K562 (cell line): ENCODE results near the gene PPP1R14D. TPM values are rescaled to one million over a fixed set of nuclear protein-coding genes. Genes with fewer than 3 reads are reported as not detected.

Source experiments
- BCL6 ChIP-seq: fragments of 250-450 bp; sonication (Bioruptor Pico); IDR thresholded peaks from 2 replicates; pipeline ENCODE4 v1.4.0; 2020
- BHLHE40 ChIP-seq: IDR thresholded peaks from 2 replicates; pipeline ENCODE4 v1.6.1; 2011; ENCODE audit warnings: low read length, improper control_type of control experiment
- CCAR2 ChIP-seq: fragments of 200-400 bp; formaldehyde crosslinking; IDR thresholded peaks from 2 replicates; pipeline ENCODE4 v1.6.1; 2017; ENCODE audit warnings: mild to moderate bottlenecking, low read depth, low read length
- DEAF1 ChIP-seq: fragments of 450-650 bp; formaldehyde crosslinking; IDR thresholded peaks from 2 replicates; pipeline ENCODE4 v1.4.0; 2020; ENCODE audit warnings: mild to moderate bottlenecking, moderate library complexity
- GMEB1 ChIP-seq: fragments of 250-450 bp; sonication (Bioruptor Pico); IDR thresholded peaks from 2 replicates; pipeline ENCODE4 v1.4.0; 2020; ENCODE audit warnings: mild to moderate bottlenecking
- JUND ChIP-seq, 2 experiments: IDR thresholded peaks; 2 replicates in 1 of 2; 3 replicates in 1 of 2; pipeline ENCODE4 v1.6.1; 2011; ENCODE audit warnings: borderline replicate concordance in 2 of 2, low read depth in 2 of 2, low read length in 2 of 2, improper control_type of control experiment in 1 of 2, missing biosample characterization in 1 of 2, missing genetic modification characterization in 1 of 2, missing genetic modification reagents in 1 of 2
- NFRKB ChIP-seq: fragments of 450-650 bp; IDR thresholded peaks from 2 replicates; pipeline ENCODE4 v1.6.1; 2016; ENCODE audit warnings: low read depth
- SIRT6 ChIP-seq: IDR thresholded peaks from one replicate; pipeline ENCODE4 v1.6.1; 2012; ENCODE audit warnings: low read depth, mild to moderate bottlenecking, control low read depth, inconsistent platforms, low read length, moderate library complexity
- TEAD4 ChIP-seq, 2 experiments: sonication (generic) in 1 of 2; formaldehyde crosslinking in 1 of 2; IDR thresholded peaks; 2 replicates each; pipeline versions ENCODE4 v1.6.1 to v1.8.0; 2012 to 2022; ENCODE audit warnings: borderline replicate concordance in 1 of 2, inconsistent platforms in 1 of 2, low read length in 1 of 2, mild to moderate bottlenecking in 1 of 2, missing genetic modification reagents in 1 of 2
- TRIM24 ChIP-seq, 2 experiments: fragments of 450-650 bp; IDR thresholded peaks; 2 replicates each; pipeline ENCODE4 v1.6.1; 2016
- ZNF239 ChIP-seq: fragments of 250-450 bp; sonication (Bioruptor Pico); IDR thresholded peaks from 2 replicates; pipeline ENCODE4 v1.4.0; 2020; ENCODE audit warnings: mild to moderate bottlenecking
- ZNF445 ChIP-seq: fragments of 250-450 bp; sonication (Bioruptor Pico); IDR thresholded peaks from 2 replicates; pipeline ENCODE4 v1.4.0; 2020; ENCODE audit warnings: low read depth, mild to moderate bottlenecking, moderate library complexity
- ZNF696 ChIP-seq: fragments of 250-450 bp; sonication (Bioruptor Pico); conservative IDR thresholded peaks from 2 replicates; pipeline ENCODE4 v1.4.0; 2020; ENCODE audit warnings: mild to moderate bottlenecking, moderate library complexity
- polyA plus RNA-seq, 8 experiments: library from polyadenylated mRNA; depleted of rRNA in 4 of 8; stranded (reverse) in 5 of 8; unstranded in 3 of 8; fragments of >200 nt; fragmentation: Nextera tagmentation in 2 of 8; fragmentation: Illumina TruSeq in 1 of 8; extraction: Ambion mirVana in 2 of 8; extraction: Trizol in 1 of 8; gene quantifications; 2 replicates each; pipeline versions ENCODE4 v1.2.1 to v1.2.3, GENCODE V29; 2011 to 2014; ENCODE audit warnings: inconsistent platforms in 1 of 8, missing spikeins in 1 of 8
- total RNA-seq, 7 experiments: library from RNA; depleted of rRNA in 6 of 7; stranded (reverse); fragments of >200 nt in 6 of 7; fragmentation: Illumina TruSeq in 2 of 7; extraction: Trizol in 2 of 7; gene quantifications; 2 replicates each; pipeline versions ENCODE4 v1.2.1 to v1.2.3, GENCODE V29; 2011 to 2021; ENCODE audit warnings: low replicate concordance in 1 of 7
- TF ChIP-seq, protein P1 (sequence below), 3 experiments: fragments of 200-800 bp in 1 of 3; fragments of 250-450 bp in 1 of 3; fragments of 450-650 bp in 1 of 3; sonication (Bioruptor Pico) in 1 of 3; sonication (Bioruptor generic) in 1 of 3; formaldehyde crosslinking in 1 of 3; IDR thresholded peaks; 2 replicates each; pipeline versions ENCODE4 v1.6.1 to v1.8.0; 2016 to 2022; ENCODE audit warnings: mild to moderate bottlenecking in 2 of 3, missing genetic modification characterization in 2 of 3, missing compliant biosample characterization in 1 of 3, moderate library complexity in 1 of 3
- TF ChIP-seq, protein P2 (sequence below), 2 experiments: IDR thresholded peaks; 2 replicates each; pipeline ENCODE4 v1.6.1; 2012; ENCODE audit warnings: improper control_type of control experiment in 2 of 2, low read depth in 2 of 2, low read length in 2 of 2, borderline replicate concordance in 1 of 2
- TF ChIP-seq, protein P3 (sequence below): fragments of 250-450 bp; sonication (Bioruptor Pico); IDR thresholded peaks from 2 replicates; pipeline ENCODE4 v1.8.0; 2021; ENCODE audit warnings: moderate library complexity, mild to moderate bottlenecking, inconsistent platforms

The PPP1R14D gene
- total and polyA plus RNA-seq, 9 of the 15 experiments (the other 6 are each of a cell fraction or from before 2014, with no cell fraction given): 0.11 to 0.18 TPM; not detected in 7

GRCh38 chr15:40807028-40807887 lies 21.2 kb downstream of the PPP1R14D start, which contains the start of the genes DNAJC17 and ZFYVE19 (continued):
- TF ChIP-seq, protein P1, sequence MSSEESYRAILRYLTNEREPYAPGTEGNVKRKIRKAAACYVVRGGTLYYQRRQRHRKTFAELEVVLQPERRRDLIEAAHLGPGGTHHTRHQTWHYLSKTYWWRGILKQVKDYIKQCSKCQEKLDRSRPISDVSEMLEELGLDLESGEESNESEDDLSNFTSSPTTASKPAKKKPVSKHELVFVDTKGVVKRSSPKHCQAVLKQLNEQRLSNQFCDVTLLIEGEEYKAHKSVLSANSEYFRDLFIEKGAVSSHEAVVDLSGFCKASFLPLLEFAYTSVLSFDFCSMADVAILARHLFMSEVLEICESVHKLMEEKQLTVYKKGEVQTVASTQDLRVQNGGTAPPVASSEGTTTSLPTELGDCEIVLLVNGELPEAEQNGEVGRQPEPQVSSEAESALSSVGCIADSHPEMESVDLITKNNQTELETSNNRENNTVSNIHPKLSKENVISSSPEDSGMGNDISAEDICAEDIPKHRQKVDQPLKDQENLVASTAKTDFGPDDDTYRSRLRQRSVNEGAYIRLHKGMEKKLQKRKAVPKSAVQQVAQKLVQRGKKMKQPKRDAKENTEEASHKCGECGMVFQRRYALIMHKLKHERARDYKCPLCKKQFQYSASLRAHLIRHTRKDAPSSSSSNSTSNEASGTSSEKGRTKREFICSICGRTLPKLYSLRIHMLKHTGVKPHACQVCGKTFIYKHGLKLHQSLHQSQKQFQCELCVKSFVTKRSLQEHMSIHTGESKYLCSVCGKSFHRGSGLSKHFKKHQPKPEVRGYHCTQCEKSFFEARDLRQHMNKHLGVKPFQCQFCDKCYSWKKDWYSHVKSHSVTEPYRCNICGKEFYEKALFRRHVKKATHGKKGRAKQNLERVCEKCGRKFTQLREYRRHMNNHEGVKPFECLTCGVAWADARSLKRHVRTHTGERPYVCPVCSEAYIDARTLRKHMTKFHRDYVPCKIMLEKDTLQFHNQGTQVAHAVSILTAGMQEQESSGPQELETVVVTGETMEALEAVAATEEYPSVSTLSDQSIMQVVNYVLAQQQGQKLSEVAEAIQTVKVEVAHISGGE (CRISPR knock-in tag; IDR thresholded peaks at IDR 0.05): peak in 1 of 3 experiments; percentile 78; a peak in 2 of 6 replicates
- TF ChIP-seq GMEB1 (CRISPR knock-in tag): peak; percentile 97
- TF ChIP-seq, protein P2, sequence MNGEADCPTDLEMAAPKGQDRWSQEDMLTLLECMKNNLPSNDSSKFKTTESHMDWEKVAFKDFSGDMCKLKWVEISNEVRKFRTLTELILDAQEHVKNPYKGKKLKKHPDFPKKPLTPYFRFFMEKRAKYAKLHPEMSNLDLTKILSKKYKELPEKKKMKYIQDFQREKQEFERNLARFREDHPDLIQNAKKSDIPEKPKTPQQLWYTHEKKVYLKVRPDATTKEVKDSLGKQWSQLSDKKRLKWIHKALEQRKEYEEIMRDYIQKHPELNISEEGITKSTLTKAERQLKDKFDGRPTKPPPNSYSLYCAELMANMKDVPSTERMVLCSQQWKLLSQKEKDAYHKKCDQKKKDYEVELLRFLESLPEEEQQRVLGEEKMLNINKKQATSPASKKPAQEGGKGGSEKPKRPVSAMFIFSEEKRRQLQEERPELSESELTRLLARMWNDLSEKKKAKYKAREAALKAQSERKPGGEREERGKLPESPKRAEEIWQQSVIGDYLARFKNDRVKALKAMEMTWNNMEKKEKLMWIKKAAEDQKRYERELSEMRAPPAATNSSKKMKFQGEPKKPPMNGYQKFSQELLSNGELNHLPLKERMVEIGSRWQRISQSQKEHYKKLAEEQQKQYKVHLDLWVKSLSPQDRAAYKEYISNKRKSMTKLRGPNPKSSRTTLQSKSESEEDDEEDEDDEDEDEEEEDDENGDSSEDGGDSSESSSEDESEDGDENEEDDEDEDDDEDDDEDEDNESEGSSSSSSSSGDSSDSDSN (IDR thresholded peaks at IDR 0.05; ENCODE audit: borderline replicate concordance in 1 of 2, low read depth in 2 of 2, low read length in 2 of 2): no peak
- TF ChIP-seq BHLHE40: no peak; the same call in 1 of the 2 replicates
- TF ChIP-seq NFRKB: peak; percentile 85
- TF ChIP-seq ZNF239: no peak
- no peak for TF ChIP-seq SIRT6
- TF ChIP-seq ZNF445 (CRISPR knock-in tag): no peak
- no peak for TF ChIP-seq TEAD4 (IDR thresholded peaks at IDR 0.05; ENCODE audit: low read length)
- no peak for TF ChIP-seq TEAD4 (CRISPR knock-in tag; IDR thresholded peaks at IDR 0.05; ENCODE audit: borderline replicate concordance)
- TF ChIP-seq DEAF1 (CRISPR knock-in tag): no peak
- TF ChIP-seq CCAR2: no peak
- TF ChIP-seq, protein P3, sequence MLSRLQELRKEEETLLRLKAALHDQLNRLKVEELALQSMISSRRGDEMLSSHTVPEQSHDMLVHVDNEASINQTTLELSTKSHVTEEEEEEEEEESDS: no peak
- TF ChIP-seq JUND (IDR thresholded peaks at IDR 0.05; ENCODE audit: borderline replicate concordance, low read depth, low read length): peak; percentile 30; the same call in 1 of the 2 replicates
- peak; percentile 3; the same call in 1 of the 3 replicates for TF ChIP-seq JUND (tag; IDR thresholded peaks at IDR 0.05; ENCODE audit: borderline replicate concordance, low read depth, low read length)
- no peak for TF ChIP-seq TRIM24 (IDR thresholded peaks at IDR 0.05)
- no peak for TF ChIP-seq ZNF696 (CRISPR knock-in tag)
- TF ChIP-seq BCL6 (CRISPR knock-in tag): no peak
